NCI-H2081 treated with DMSO at 0.1 percent for 48 hours (cell line): Measurements from ENCODE around the gene POLR1H.

Experiments used
- DNase-seq: peaks from one replicate; lab custom pipeline; 2025; lab: John Stamatoyannopoulos, UW

The POLR1H gene

DNA sequence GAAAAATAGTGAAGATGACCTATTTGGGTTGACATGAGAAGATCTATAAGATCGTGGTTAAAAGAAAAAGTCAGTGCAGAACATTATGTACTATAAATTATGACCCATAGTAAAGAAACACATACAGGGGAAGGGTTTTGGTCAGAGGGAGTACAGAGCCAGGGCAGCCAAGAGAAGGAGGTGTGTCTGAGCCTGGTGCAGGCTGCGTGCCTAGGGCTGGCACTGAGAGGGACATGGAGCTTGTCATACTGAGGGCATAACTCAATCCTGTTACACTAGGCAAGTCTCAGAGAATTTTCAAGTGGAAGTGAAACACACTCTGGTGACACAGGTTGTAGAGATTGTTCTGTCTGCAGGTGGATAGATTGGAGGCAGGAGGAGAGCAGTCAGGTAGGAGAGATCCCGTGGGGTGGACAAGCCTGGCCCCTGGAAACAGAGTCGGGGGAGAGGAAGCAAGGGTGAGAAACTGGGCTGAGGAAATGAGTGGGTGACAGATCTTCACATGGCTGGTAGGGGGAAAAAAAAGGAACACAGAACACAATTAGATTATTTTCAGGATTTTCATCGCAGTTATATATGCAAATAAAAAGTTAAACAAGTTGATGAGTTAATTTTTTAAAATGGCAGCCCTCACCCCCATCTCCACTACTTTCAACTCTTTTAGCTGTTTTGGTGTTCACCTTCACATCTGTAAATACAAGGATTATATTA is 33.0 kb downstream of the POLR1H start:
- DNase-seq: no peak

- no peak for DNase-seq
Measured at GRCh38 chr6:30096829-30097228, 35.8 kb downstream of the POLR1H start.

DNA sequence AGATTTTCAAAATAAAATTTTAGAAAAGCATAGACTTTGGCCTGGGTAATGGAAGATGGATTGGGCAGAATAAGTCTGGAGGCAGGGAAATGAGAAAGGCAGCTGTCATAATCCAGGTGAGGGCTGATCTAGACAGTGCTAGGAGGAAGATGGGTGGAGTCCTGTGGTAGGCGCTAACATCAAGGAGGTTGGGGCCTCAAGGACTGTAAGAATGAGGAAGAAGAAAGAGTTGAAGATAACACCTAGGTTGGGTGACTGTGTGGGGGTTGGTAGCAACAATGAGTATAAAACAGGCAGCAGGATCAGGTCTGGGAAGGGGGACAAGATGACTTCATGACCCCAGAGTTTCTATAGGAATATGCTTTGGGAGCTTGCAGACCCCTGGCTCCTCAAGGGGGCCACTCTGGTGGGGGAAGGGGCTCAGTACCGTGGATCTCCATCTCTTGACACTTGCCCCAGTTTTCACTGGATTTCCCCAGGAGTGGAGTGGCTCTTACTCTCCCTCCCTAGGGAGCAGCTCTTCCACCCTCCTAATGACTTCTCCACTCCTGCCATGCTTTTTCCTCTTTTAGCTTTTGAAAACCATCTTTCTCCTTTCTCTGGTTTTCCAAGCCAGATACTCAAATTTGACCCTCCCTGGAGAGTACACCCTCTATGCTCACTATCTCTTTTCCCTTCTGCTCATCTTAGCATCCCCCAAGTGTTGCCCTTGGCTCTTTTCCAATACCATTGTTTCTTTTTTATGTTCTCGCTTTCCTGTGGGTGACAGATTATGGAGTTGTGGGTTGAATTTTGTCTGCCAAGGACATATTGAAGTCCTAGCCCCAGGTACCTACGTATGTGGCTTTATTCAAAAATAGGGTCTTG is 37.1 kb downstream of the POLR1H start:
- no peak for DNase-seq

GRCh38 chr6:30100154-30100553 is 39.1 kb downstream of the POLR1H start:
- DNase-seq: no peak

DNA sequence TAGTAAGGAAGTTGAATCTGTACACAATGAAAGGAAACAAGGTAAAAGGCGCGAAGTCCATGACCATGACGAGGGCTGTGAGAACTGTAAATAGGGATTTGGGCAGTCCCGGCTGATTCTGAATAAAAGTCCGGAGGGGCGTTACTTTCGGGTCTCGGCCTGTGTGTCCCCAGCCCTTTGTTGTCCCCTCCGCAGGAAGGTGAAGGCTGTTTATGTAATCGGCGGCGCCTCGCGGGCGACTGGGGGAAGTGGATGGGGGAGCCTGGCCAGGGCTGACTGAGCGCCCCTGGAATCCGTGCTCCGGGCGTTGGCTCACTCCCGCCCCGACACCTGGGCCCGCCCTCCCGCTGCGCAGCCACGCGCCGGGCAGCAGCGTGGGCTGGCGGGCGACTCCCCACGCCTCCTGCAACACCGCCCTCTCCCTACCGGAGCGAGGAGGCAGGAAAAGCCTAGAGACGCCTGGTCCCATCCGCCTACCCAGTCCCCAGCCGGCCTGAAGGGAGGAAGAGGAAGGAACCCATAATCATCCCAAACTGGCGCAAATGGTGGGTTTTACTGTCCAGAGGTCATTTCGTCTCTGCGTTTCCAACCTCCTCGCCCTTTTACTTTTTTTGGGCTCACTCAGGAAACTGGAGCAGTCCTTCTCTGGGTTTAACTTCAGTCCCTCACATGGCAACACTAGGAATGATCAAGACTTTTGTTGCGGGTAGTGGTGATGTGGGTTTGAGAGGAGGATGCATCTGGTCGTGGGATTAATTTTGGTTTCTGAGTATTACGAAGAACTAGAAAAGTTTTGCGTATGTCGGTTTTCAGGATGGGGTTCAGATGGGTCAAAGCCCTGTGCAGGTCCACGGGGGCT is 39.7 kb downstream of the POLR1H start:
- DNase-seq: no peak

DNA sequence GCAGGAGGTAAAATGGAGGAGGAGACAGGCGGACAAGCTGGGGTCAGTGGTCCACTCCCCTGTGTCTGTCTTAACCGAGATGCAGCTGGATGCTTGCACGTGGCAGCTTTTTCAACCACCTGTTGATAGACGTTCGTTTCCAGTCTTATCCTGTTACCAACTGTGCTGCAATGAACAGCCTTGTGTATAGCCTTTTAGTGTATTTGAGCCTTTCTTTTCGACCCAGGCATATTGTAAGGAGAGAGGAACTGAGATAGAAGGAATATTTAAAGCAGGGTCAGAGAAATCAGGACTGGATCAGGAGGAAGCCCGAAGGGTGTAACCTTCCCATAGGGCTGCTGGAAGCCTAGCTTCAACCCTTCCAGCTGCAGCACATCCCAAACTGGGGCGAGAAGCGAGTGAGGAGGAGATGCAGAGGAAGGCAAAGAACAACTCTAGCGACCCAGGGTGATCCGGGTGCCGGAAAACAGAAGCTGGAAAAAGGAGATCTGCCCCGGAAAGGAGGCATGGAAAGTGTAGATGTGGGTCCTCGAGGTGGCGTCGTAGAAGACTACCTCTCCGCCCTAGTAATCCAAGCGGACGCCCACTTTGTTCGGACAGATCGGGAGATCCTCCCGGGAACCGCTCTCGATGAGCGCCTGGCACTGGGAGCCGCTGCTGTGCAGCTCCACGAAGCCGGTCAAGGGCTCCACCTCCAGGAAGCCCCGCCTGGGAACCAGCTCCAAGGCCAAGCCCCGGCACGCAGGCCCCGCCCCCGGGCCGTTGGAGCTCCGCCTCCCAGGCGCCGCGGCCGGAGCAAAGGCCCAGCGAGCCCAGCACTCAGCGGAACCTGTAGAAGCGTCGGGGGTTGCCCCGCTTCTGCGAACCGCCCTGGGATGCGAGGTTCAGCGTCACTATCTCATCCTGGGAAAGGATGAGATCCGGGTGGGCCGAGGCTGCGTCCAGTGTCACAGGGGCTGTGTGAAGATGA is 40.7 kb downstream of the POLR1H start:
- DNase-seq: peak; percentile 33

DNA sequence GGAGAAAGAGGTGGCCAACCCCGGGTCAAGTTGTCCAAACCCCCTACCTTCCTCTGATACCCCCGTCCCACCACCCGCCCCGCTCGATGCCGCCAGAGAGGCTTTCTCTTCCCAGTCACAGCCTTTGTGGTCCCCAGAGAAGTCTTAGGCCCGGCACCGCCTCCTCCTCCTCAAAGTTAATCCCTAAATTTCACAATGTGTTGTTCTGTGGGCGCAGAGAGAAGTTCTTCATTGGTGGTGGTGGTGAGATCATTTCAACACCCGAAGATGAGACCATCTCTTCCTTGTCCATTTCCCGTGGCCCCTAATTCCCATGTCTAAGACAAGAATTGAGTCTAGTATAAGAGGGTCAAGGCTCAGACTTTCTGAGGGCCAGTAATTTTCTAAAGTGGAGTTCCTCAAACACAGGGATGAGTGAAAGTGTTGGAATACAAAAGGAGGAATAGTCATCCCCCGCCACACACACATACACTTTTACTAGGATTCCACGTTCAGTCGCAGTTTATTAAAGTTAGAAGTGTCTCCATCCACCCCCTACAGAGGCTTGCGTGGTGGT is 41.4 kb downstream of the POLR1H start:
- DNase-seq: no peak

DNA sequence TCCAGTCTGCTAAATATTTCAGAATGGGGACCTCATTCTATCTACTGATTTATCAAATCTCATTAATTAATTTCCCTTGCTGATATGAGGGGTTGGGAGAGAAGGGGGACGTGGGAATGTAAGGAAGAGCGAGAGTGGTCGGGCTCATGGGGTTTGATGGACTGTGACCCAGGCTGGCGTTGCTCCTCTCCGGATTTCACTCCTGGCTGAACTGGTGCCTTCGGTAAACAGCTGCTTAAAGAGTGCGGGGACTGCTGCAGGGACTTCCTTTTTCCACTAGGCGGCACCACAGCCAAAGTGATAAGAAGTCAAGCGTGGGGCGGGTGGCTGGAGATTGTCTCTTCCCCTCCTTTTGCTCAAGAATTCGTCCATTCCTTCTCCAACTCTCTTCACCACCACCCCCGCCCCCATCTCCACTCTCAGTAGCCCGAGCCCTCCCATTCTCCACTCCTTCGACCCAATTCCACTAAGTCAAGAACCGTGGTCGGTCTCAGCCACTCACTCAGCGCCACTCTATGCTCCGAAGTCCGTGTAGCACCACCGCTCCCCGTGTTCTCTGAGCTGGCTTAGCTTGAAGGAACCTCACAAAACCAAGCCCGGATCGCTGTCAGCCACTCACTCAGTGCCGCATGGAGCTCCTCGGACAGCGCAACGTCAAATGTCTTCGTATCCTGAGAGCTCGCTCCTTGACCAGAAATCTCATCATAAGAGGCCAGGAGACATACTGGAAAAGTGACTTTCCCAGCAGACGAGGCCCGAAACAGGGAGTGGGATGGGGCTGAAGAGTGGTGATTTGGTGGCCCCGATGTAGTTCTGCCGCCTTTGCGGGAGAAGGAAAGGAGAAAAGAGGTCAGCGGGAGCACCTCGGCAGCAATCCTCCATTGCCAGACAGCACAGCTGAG is 42.2 kb downstream of the POLR1H start:
- peak; percentile 37 for DNase-seq

GRCh38 chr6:30103872-30104179 is 42.8 kb downstream of the POLR1H start:
- DNase-seq: no peak

GRCh38 chr6:30104661-30105060 is 43.6 kb downstream of the POLR1H start:
- no peak for DNase-seq

DNA sequence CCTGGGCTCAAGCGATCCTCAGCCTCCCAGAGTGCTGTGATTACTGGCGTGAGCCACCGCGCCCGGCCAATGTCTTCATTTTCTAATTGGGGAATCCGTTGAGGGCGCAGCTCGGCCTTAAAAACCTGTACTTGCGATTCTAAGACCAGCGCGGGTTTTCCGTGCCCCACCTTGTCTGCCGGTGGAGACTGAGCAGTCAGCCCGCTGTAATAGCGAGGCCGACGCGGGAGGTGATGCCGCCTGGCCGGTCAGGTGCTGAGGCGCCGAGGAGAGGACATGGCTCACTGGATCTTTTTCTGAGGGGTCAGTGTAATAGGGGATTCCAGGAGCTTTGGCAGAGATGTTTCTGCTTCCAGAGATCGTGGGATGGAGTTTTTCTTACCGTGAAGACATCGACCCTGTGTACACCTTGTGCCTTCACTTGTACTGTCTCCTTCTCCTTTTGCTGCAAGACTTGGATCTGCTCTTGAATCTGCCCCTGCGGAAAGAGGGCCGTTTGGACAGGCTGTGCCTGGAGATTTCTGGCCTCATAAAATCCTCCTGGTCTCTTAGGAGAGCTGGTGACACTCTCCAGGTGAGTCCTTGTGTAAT is 50.3 kb downstream of the POLR1H start:
- DNase-seq: no peak

DNA sequence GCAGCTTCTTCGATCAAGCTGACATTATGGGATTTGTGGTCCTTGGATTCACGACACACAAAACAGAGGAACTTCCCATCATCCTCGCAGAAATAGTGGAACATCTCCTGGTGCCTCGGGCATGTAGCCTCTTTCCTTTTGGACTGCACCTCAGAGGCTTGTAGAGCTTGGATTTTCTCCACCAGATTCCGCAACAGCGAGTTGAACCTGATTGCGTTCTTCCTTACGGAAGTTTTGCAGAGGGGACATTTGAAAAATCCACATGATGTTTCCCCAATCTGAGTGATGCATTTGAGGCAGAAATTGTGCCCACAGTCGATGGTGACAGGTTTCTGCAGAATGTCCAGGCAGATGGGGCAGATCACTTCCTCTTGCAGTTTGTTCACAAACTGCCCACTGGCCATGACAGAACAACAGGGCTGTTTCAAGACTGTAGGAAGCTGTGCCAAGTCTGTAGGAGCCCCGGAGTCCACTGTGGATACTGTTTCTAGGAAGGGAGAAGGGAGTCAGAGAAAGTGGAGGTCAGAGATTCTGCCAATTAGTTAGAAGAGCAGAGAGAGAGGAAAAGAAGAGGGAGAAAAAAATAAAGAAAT is 51.4 kb downstream of the POLR1H start:
- DNase-seq: no peak

GRCh38 chr6:30113003-30113759 is 52.1 kb downstream of the POLR1H start, which contains the start of gene TRIM31:
TSS of gene TRIM31 (minus strand) at chr6:30113090. CDS start at chr6:30112805, 285 bp downstream.
- no peak for DNase-seq

- DNase-seq: no peak
Measured at GRCh38 chr6:30113841-30114240, 52.8 kb downstream of the POLR1H start.
